HEK293T (cell line): ENCODE data around the gene MAB21L4.

Experiments
- BHLHE40 ChIP-seq: fragments of 450-650 bp; IDR thresholded peaks from 2 replicates; pipeline ENCODE4 v1.6.1; 2016; ENCODE audit warnings: mild to moderate bottlenecking, moderate library complexity, borderline replicate concordance
- HDGF ChIP-seq: fragments of 450-650 bp; IDR thresholded peaks from 2 replicates; pipeline ENCODE4 v1.6.1; 2017; ENCODE audit warnings: antibody characterized with exemption, borderline replicate concordance
- L3MBTL2 ChIP-seq: fragments of 450-650 bp; conservative IDR thresholded peaks from 2 replicates; pipeline ENCODE4 v1.6.1; 2016; ENCODE audit warnings: mild to moderate bottlenecking
- SP1 ChIP-seq: fragments of 450-650 bp; IDR thresholded peaks from 2 replicates; pipeline ENCODE4 v1.6.1; 2017
- TARDBP ChIP-seq: fragments of 450-650 bp; IDR thresholded peaks from 2 replicates; pipeline ENCODE4 v1.6.1; 2016

DNA sequence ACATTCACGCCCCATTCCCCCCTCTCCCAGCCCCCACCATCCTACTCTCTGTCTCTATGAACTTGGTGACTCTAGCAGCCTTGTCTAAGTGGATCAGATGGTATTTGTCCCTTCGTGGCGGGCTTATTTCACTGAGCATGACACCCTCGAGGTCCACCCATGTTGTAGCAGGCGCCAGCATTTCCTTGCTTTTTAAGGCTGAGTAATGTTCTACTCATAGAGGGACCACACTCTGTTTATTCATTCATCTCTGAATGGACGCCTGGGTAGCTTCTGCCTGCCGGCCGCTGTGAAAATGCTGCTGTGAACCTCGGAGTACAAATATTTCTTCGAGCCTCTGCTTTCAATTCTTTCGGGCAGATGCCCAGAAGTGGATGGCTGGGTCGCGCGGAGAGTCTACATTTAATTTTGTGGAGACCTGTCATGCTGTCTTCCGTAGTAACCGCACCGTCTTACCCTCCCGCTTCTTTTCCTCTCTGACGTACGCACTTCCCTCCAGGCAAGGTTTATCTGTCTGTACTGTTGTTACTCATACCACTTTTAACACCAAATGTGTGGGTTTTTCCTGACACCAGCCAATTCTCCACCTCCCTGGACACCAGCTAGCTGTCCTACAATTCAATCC lies 15.8 kb upstream of the MAB21L4 start:
- no peak for TF ChIP-seq TARDBP
- no peak for TF ChIP-seq L3MBTL2
- no peak for TF ChIP-seq BHLHE40
- no peak for TF ChIP-seq SP1
- TF ChIP-seq HDGF = no peak
